Effector memory CD8-positive, alpha-beta T cell (primary cell): ENCODE results near the gene EIF4E1B.

Experiments used
- ATAC-seq: fragments of 150-1000 bp; cut with Tn5 transposase; replicated peaks from 2 replicates; pipeline ENCODE4 v1.10.0; 2021; ENCODE audit warnings: mild to moderate bottlenecking, moderate library complexity
- DNase-seq, 3 experiments: peaks; one replicate each; pipeline ENCODE4 v3.0.0; 2021
- H3K27ac Mint-ChIP-seq, 2 donors: one replicate each; pipeline ENCODE4 v1.8.0; 2022; ENCODE audit warnings: mild to moderate bottlenecking in 2 of 2, mixed read lengths in 2 of 2, moderate library complexity in 2 of 2
- H3K27me3 Mint-ChIP-seq, 2 donors: one replicate each; pipeline ENCODE4 v1.8.0; 2022; ENCODE audit warnings: mixed read lengths in 2 of 2
- H3K36me3 Mint-ChIP-seq: one replicate; pipeline ENCODE4 v1.8.0; 2022; ENCODE audit warnings: mild to moderate bottlenecking, moderate library complexity, mixed read lengths; ENCODE audit not compliant: insufficient read depth
- H3K4me1 Mint-ChIP-seq, 2 donors: one replicate each; pipeline ENCODE4 v1.8.0; 2022; ENCODE audit warnings: low read depth in 2 of 2, mixed read lengths in 2 of 2
- H3K4me3 Mint-ChIP-seq, 2 donors: one replicate each; pipeline ENCODE4 v1.8.0; 2022; ENCODE audit warnings: mild to moderate bottlenecking in 2 of 2, mixed read lengths in 2 of 2, moderate library complexity in 2 of 2
- H3K9me3 Mint-ChIP-seq, 2 donors: one replicate each; pipeline ENCODE4 v1.8.0; 2022; ENCODE audit warnings: mixed read lengths in 2 of 2

The EIF4E1B gene

DNA sequence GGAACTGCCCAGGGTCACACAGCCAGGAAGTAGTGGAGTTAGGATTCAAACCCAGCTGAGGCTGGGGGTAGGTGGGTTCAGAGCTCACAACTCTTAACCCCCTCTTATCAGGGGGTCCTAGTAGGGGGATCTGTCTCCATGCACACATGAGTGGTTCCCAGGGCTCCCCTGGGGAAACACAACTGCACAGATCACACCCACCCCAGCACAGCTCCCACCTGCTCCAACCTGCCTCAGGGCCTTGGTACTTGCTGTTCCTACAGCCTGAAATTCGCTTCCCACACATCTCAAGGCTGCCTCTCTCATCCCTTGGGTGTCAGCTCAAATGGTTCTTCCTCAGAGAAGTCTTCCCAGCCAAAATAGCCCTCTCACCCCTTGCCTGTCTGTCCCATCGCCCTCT lies 5.0 kb upstream of the EIF4E1B start:
- DNase-seq (no peak), ATAC-seq (no peak)
- Mint-ChIP-seq H3K36me3 (peaks cover 3% of the 10 kb centered on the region), H3K27me3 (peaks cover 42 to 86% of the 10 kb centered on the region in 2 donors), H3K9me3 (no peaks in the 10 kb centered on the region), H3K27ac (no peak overlapping the region), H3K4me3 (no peak overlapping the region), H3K4me1 (peaks cover 2 to 5% of the 10 kb centered on the region in 2 donors)

DNA sequence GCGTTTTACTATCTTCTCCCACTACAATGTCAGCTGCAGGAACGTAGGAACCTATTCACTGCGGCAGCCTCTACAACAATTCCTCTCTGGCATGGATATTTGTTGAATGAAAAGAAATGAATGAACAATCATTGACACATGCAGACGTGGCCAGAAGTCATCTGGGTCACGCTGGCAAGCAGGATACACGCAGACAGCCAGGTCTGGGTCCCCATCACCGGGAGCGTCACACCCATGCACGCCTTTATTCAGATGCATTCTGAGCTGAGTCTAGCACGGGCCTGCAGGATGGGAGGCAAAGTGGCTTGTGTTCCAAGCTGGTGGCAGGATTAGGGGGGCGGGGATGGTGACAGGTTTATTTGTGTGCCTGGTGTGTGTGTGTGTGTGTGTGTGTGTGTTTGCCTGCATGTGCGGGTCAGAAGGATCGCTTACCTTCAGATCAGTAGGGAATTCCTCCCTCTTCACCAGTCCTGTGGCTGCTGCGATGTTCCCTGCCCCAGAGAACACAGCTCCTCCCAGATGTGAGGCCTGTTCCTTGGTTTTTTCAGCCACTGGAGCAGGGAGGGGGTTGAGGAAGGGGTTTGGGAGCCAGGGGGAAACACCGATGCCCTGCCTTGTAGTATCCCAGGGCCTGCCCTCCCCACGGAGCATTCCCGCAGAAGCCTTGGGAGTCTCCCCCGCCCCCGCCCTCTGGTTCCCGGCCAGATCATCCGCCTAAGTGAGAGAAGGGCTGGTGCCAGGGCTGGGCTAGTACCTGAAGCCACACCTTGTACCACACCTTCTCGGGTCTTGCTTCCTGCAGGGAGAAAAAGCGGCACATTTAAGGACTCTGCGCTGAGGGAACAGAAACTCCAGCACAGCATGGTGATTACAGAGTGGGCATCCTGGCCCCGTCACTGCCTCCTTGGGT lies 4.3 kb upstream of the EIF4E1B start:
- Mint-ChIP-seq H3K27me3 (peaks cover 42 to 86% of the 10 kb centered on the region in 2 donors), H3K36me3 (no peaks in the 10 kb centered on the region), H3K9me3 (no peaks in the 10 kb centered on the region), H3K27ac (no peak overlapping the region), H3K4me1 (peaks cover 4 to 6% of the 10 kb centered on the region in 2 donors), H3K4me3 (no peak overlapping the region)
- no peak for ATAC-seq
- no peak for DNase-seq

DNA sequence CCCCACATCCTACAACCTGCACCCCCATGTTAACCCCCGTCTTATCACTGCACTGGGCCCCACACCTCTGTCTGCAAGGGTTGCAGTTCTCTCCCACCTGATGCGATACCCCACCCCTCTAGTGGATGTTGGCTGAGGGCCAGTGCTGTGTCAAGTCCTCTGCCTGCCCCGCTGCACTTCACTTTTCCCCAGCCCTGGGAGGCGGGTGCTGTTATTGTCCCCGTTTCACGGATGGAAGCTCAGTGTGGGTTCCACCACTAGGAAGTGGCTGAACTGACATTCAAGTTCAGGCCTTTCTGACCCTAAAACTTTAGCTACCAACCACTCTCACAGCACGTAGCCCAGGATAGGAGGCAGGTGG lies 3.6 kb upstream of the EIF4E1B start:
- H3K27me3 Mint-ChIP-seq, result peaks cover 44 to 86% of the 10 kb centered on the region in 2 donors
- no peak overlapping the region for H3K27ac Mint-ChIP-seq
- DNase-seq (no peak), ATAC-seq (no peak)
- no peaks in the 10 kb centered on the region for H3K9me3 Mint-ChIP-seq
- H3K4me3 Mint-ChIP-seq, result no peak overlapping the region
- peaks cover 4 to 6% of the 10 kb centered on the region in 2 donors for H3K4me1 Mint-ChIP-seq
- H3K36me3 Mint-ChIP-seq, result no peaks in the 10 kb centered on the region

DNA sequence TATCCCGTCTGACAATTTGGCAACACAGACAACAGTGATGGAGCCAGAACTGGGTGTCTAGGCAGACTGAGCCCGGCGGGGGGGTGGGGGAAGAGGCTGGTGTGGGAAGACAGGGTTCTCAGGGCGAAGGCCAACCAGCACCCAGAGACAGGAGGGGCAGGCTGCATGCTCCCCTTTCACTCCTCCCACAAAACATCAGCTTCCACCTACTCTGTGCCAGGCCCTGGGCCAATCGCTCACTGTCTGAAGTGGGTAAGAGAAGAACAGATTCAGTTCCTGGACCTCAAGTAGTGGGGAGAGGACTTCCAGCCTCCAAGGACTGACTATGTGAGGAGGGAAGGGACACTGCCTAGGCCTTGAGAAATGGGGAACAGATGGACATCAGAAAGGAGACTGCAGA lies 2.9 kb upstream of the EIF4E1B start:
- Mint-ChIP-seq H3K27me3 (peaks cover 39 to 86% of the 10 kb centered on the region in 2 donors), H3K4me3 (no peak overlapping the region), H3K36me3 (no peaks in the 10 kb centered on the region), H3K27ac (no peak overlapping the region), H3K4me1 (peaks cover 4 to 6% of the 10 kb centered on the region in 2 donors), H3K9me3 (no peaks in the 10 kb centered on the region)
- no peak for ATAC-seq
- no peak for DNase-seq

DNA sequence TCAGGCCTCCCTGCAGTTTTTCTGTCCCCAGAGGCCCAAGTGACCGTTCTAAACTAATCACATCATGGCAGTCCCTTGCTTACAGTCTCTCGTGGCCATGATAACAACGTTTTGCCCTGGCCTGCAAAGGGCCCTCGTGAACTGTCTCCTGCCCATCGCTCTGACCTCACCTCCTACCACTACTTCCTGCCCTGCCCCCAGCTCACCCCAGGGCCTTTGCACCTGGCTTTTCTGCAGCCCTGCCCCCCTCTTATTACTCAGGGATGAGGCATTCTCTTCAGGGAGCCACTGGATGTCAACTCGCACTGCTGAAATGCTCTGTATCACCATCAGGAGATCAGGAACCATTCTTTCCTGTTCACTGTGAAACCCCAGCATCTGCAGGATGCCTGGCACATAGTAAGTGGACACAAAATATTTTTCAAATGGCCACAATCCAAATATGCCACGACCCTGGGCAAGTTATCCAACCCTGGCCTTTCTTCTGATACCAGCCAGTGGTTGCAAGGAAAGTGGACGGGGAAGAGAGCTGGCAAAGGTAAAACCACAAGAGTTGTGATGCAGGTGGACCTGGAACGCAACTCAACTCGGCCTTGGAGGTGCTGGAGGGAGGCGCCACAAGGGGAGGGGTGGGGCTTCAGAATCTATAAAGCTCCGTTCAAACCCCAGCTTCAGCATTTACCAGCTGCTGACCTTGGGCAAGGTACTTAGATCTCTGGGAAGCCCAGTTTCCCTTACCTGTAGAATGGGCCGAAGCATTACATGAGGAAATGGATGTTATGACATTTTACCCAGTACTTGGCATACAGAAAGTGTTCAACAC lies 1.9 kb upstream of the EIF4E1B start:
- peaks cover 2% of the 10 kb centered on the region for H3K36me3 Mint-ChIP-seq
- ATAC-seq, result no peak
- no peaks in the 10 kb centered on the region for H3K9me3 Mint-ChIP-seq
- peaks cover 41 to 94% of the 10 kb centered on the region in 2 donors for H3K27me3 Mint-ChIP-seq
- H3K4me3 Mint-ChIP-seq, result peak overlapping the region in 1 of 2 donors; percentile 37
- H3K27ac Mint-ChIP-seq, result no peak overlapping the region
- DNase-seq, result no peak
- peaks cover 4 to 6% of the 10 kb centered on the region in 2 donors for H3K4me1 Mint-ChIP-seq

- H3K27me3 Mint-ChIP-seq, result peaks cover 48 to 96% of the 10 kb centered on the region in 2 donors
- DNase-seq (no peak), ATAC-seq (no peak)
- no peaks in the 10 kb centered on the region for H3K9me3 Mint-ChIP-seq
- peaks cover 4 to 6% of the 10 kb centered on the region in 2 donors for H3K4me1 Mint-ChIP-seq
- H3K36me3 Mint-ChIP-seq, result peaks cover 2% of the 10 kb centered on the region
- H3K27ac Mint-ChIP-seq, result no peak overlapping the region
- H3K4me3 Mint-ChIP-seq, result peak overlapping the region; percentile 37 to 49
These were observed 1.1 kb upstream of the EIF4E1B start for GRCh38 chr5:176629317-176629852.

DNA sequence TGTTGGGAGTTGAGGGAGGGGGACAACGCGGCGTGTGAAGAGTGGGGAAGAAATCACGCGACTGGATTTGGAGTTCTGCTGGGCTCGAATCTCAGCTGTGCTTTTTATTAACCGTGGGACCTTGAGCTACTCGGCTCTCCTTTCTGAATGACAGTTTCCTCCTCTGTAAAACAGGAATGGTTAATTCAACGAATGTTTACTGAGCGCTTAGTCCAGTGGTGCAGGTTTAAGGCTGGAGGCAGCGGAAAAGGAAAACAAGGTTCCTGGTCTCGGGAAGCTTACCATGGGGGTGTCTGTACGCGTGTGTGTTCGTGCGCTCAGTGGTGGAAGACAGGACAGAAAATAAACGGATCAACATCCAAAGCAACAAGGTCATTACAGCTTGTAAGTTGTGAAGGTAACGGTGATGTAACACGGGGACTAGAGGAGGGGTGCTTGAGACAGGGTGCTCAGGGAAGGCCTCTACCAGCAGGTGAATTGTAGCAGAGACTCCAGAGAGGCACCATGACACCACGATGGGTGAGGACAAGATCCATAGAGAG lies 277 bp downstream of the EIF4E1B start:
- ATAC-seq (no peak), DNase-seq (no peak)
- H3K27me3 Mint-ChIP-seq, result peaks cover 55 to 96% of the 10 kb centered on the region in 2 donors
- H3K36me3 Mint-ChIP-seq, result peaks cover 9% of the 10 kb centered on the region
- peak overlapping the region in 1 of 2 donors; percentile 25 for H3K4me3 Mint-ChIP-seq
- H3K27ac Mint-ChIP-seq, result no peak overlapping the region
- H3K4me1 Mint-ChIP-seq, result peaks cover 4 to 6% of the 10 kb centered on the region in 2 donors
- H3K9me3 Mint-ChIP-seq, result peaks cover 0 to 7% of the 10 kb centered on the region in 2 donors

GRCh38 chr5:176631383-176632200 lies 1.1 kb downstream of the EIF4E1B start:
- Mint-ChIP-seq H3K4me1 (peaks cover 4 to 6% of the 10 kb centered on the region in 2 donors), H3K27me3 (peaks cover 56 to 96% of the 10 kb centered on the region in 2 donors), H3K36me3 (peaks cover 9% of the 10 kb centered on the region), H3K27ac (no peak overlapping the region), H3K4me3 (no peak overlapping the region), H3K9me3 (peaks cover 0 to 7% of the 10 kb centered on the region in 2 donors)
- DNase-seq (no peak), ATAC-seq (no peak)

- Mint-ChIP-seq H3K27ac (no peak overlapping the region), H3K4me3 (no peak overlapping the region), H3K9me3 (peaks cover 0 to 7% of the 10 kb centered on the region in 2 donors), H3K27me3 (peaks cover 45 to 96% of the 10 kb centered on the region in 2 donors), H3K36me3 (peaks cover 9% of the 10 kb centered on the region), H3K4me1 (peaks cover 4 to 6% of the 10 kb centered on the region in 2 donors)
- ATAC-seq (no peak), DNase-seq (no peak)
These were observed 2.3 kb downstream of the EIF4E1B start for GRCh38 chr5:176632745-176633144.

GRCh38 chr5:176633598-176633997 lies 3.1 kb downstream of the EIF4E1B start:
- Mint-ChIP-seq H3K4me1 (peaks cover 3 to 4% of the 10 kb centered on the region in 2 donors), H3K36me3 (peaks cover 9% of the 10 kb centered on the region), H3K27ac (no peak overlapping the region), H3K4me3 (no peak overlapping the region), H3K27me3 (peaks cover 41 to 94% of the 10 kb centered on the region in 2 donors), H3K9me3 (peaks cover 0 to 7% of the 10 kb centered on the region in 2 donors)
- no peak for DNase-seq
- no peak for ATAC-seq

DNA sequence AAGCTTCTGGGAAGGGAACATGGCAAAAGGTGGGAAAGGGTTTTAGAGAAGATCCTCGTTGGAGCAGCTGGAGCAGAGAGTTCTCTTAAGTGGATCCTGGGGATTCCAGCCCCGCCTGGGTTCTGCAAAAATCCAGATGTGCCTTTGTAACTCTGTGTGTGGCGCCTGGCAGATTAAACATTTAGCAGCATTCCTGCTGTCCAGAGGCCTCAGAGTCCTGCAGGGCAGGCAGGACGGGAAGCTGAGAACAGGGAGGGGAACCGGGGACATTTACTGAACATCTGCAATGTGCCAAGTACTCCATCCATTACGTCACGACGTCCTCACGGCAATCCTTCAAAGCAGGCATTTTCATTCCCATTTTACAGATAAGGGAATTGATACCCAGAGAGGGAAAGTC lies 6.0 kb downstream of the EIF4E1B start:
- Mint-ChIP-seq H3K4me1 (no peaks in the 10 kb centered on the region), H3K27me3 (peaks cover 28 to 69% of the 10 kb centered on the region in 2 donors), H3K4me3 (no peak overlapping the region), H3K27ac (no peak overlapping the region), H3K9me3 (peaks cover 0 to 7% of the 10 kb centered on the region in 2 donors), H3K36me3 (peaks cover 9% of the 10 kb centered on the region)
- no peak for ATAC-seq
- no peak for DNase-seq

DNA sequence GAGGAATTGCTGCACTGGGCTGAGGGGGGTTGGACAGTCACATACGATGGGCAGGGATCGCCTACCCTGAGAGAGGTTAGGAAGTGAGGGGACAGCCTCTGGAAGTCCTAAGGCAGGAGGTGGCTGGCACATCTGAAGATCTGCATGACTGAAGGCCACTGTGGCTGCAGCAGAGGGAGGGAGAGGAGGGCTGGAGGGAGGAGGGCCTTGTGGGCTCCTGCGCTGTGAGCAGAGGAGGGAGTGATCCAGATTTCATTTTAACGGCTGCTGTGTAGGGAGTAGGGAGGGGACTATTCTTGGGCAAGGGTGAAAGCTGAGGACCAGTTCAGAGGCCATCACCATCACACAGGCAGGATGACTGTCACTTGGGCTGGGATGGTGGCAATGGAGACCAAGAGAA lies 7.1 kb downstream of the EIF4E1B start:
- Mint-ChIP-seq H3K36me3 (peaks cover 9% of the 10 kb centered on the region), H3K27me3 (peaks cover 26 to 58% of the 10 kb centered on the region in 2 donors), H3K9me3 (peaks cover 0 to 7% of the 10 kb centered on the region in 2 donors), H3K4me3 (no peak overlapping the region), H3K4me1 (no peaks in the 10 kb centered on the region), H3K27ac (no peak overlapping the region)
- ATAC-seq, result no peak
- DNase-seq, result no peak
